HG03442 (cell line): Measurements from ENCODE around the gene MFSD2B.
"Not testable (repeated sequence)": the region's sequence is repeated elsewhere in the genome, so short reads cannot be mapped to it uniquely, and the experiment has no call there.

Experiments
- ATAC-seq: cut with Tn5 transposase; IDR thresholded peaks from one replicate; pipeline ENCODE4 v1.9.1; 2021; ENCODE audit warnings: mild to moderate bottlenecking, moderate library complexity; ENCODE audit not compliant: unreplicated experiment

The MFSD2B gene

GRCh38 chr2:24009680-24010476, at the start of gene MFSD2B:
MFSD2B (plus strand) TSS chr2:24010085; CDS start chr2:24010097, 12 bp downstream.
- no peak for ATAC-seq

GRCh38 chr2:23967846-23968245, 42.0 kb upstream of the MFSD2B start:
- ATAC-seq, result no peak

- ATAC-seq, result no peak
Observed at GRCh38 chr2:23976883-23977282, 33.0 kb upstream of the MFSD2B start.

GRCh38 chr2:23988371-23988770, 21.5 kb upstream of the MFSD2B start:
- no peak for ATAC-seq

GRCh38 chr2:23992931-23993330, 17.0 kb upstream of the MFSD2B start:
- no peak for ATAC-seq

GRCh38 chr2:23993736-23994269, 16.1 kb upstream of the MFSD2B start:
- no peak for ATAC-seq

- ATAC-seq, result no peak
Observed at GRCh38 chr2:23994567-23994966, 15.3 kb upstream of the MFSD2B start.

GRCh38 chr2:24007693-24008092, 2.2 kb upstream of the MFSD2B start:
- no peak for ATAC-seq

GRCh38 chr2:24008672-24009366, 1.1 kb upstream of the MFSD2B start:
- no peak for ATAC-seq

- no peak for ATAC-seq
Observed at GRCh38 chr2:24009367-24009679, 562 bp upstream of the MFSD2B start.

GRCh38 chr2:24010477-24011249, 778 bp downstream of the MFSD2B start:
- ATAC-seq, result no peak

GRCh38 chr2:24011250-24012104, 1.6 kb downstream of the MFSD2B start:
- ATAC-seq, result no peak

GRCh38 chr2:24012521-24013188, 2.8 kb downstream of the MFSD2B start:
- ATAC-seq, result no peak

GRCh38 chr2:24014902-24015301, 5.0 kb downstream of the MFSD2B start:
- not testable (repeated sequence) for ATAC-seq

- no peak for ATAC-seq
Observed at GRCh38 chr2:24015562-24016375, 5.9 kb downstream of the MFSD2B start.

GRCh38 chr2:24016376-24016761, 6.5 kb downstream of the MFSD2B start:
- no peak for ATAC-seq

GRCh38 chr2:24016853-24017703, 7.2 kb downstream of the MFSD2B start:
- ATAC-seq, result no peak

- ATAC-seq, result no peak
Observed at GRCh38 chr2:24017711-24018110, 7.8 kb downstream of the MFSD2B start.
